Aorta (tissue), 5 donors: ENCODE data around the gene CAMKMT. TPM values are rescaled to one million over a fixed set of nuclear protein-coding genes. Genes with fewer than 3 reads are reported as not detected.

Source experiments
- ATAC-seq: fragments of 200-7000 bp; cut with Tn5 transposase; one replicate; pipeline ENCODE4 v1.9.1; 2022; ENCODE audit warnings: moderate library complexity; ENCODE audit not compliant: low FRiP score
- DNase-seq, 2 donors: peaks; one replicate each; pipeline ENCODE4 v3.0.0-alpha.2; 2020
- H3K27ac ChIP-seq, 2 donors: one replicate each; pipeline ENCODE4 v1.5.1; 2013; ENCODE audit warnings: low read length in 2 of 2, mild to moderate bottlenecking in 2 of 2, moderate library complexity in 2 of 2, control low read depth in 1 of 2, inconsistent platforms in 1 of 2, low read depth in 1 of 2
- H3K27me3 ChIP-seq, 2 donors: one replicate each; pipeline ENCODE4 v1.6.1; 2013; ENCODE audit warnings: control low read depth in 1 of 2, low read length in 1 of 2, mild to moderate bottlenecking in 1 of 2, moderate library complexity in 1 of 2; ENCODE audit not compliant: insufficient read depth in 2 of 2, control insufficient read depth in 1 of 2
- H3K36me3 ChIP-seq, 2 donors: one replicate each; pipeline ENCODE4 v1.6.1; 2013; ENCODE audit warnings: control low read depth in 1 of 2, low read length in 1 of 2, mild to moderate bottlenecking in 1 of 2; ENCODE audit not compliant: insufficient read depth in 2 of 2, control insufficient read depth in 1 of 2
- H3K4me1 ChIP-seq, 2 donors: one replicate each; pipeline ENCODE4 v1.6.1; 2013; ENCODE audit warnings: low read length in 2 of 2, control low read depth in 1 of 2, mild to moderate bottlenecking in 1 of 2, moderate library complexity in 1 of 2; ENCODE audit not compliant: insufficient read depth in 2 of 2, control insufficient read depth in 1 of 2
- H3K4me3 ChIP-seq, 2 donors: one replicate each; pipeline ENCODE4 v1.5.1; 2013; ENCODE audit warnings: low read length in 2 of 2, control low read depth in 1 of 2, mild to moderate bottlenecking in 1 of 2
- H3K9me3 ChIP-seq: one replicate; pipeline ENCODE4 v1.6.1; 2013; ENCODE audit warnings: mild to moderate bottlenecking, low read length; ENCODE audit not compliant: control insufficient read depth
- WGBS, 2 donors: extraction: QIAGEN DNeasy Blood & Tissue Kit; methylation state at CpG; one replicate each; pipeline ENCODE4 v1.1.7; 2013; 5-methylcytosine and 5-hydroxymethylcytosine counted together
- intact Hi-C, 2 donors: fragments of 100-400 bp; cut with DNase I; formaldehyde crosslinking; loops; one replicate each; pipeline versions ENCODE4 v1.14.2 to v1.15.0; 2022
- polyA plus RNA-seq, 2 donors: library from polyadenylated mRNA; stranded (reverse); fragments of 200-250 nt; gene quantifications; one replicate each; pipeline ENCODE4 v1.2.3, GENCODE V29; 2013
- total RNA-seq, 2 donors: library from RNA; stranded (reverse); fragmentation: NEBNext Ultra II Directional; extraction: Animal tissue kit (Norgen Biotek cat#: 25700); gene quantifications; one replicate each; pipeline ENCODE4 v1.2.1, GENCODE V29; 2021
- donor health status: healthy with polysubstance abuse.
- donor health status: Bipolar disorder and iron deficiency.
- donor health status: DM: no; HTN: no; CAD: no.
- donor health status: DM: no; HTN: no; CAD: no.
- donor health status: DM: yes; HTN: yes; CAD: no.

CAMKMT gene
- total and polyA plus RNA-seq, 4 donors = 3.1 to 15.2 (median 11.9) TPM

DNA sequence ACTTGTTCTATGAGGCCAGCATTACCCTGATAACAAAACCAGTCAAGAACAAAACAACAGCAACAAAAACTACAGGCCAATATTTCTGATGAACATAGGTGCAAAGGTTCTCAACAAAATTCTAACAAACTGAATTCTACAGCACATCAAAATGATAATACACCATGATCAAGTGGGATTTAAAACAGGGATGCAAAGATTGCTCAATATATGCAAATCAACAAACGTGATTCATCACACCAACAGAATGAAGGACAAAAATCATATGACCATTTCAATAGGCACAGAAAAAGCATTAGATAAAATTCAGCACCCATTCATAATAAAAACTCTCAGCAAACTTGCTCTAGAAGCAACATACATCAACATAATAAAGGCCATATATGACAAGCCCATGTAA is 173.6 kb downstream of the CAMKMT start:
- intact Hi-C loops = no loop called here
- Histone ChIP-seq H3K27me3 (no peaks in the 10 kb centered on the region), H3K4me1 (no peaks in the 10 kb centered on the region), H3K27ac (no peak overlapping the region), H3K9me3 (no peaks in the 10 kb centered on the region), H3K4me3 (no peak overlapping the region), H3K36me3 (no peaks in the 10 kb centered on the region)
- DNase-seq = no peak
- WGBS, 2 donors = 81 to 89% methylated on average over 1 of the region's 1 CpG
- ATAC-seq = no peak

DNA sequence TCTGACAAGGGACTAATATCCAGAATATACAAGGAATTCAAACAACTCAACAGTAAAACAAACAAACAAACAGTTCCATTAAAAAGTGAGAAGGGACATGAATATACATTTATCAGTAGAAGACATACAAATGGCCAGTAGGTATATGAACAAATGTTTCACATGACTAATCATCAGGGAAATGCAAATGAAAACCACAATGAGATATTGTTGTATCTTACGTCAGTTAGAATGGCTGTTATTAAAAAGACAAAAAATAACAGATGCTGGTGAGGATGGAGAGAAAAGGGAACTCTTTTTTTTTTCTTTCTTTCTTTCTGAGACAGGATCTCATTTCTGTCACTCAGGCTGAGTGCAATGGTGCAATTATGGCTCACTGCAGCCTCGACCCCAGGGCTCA is 175.5 kb downstream of the CAMKMT start:
- 96 to 100% methylated on average over 2 of the region's 2 CpGs for WGBS, 2 donors
- H3K9me3 ChIP-seq = no peaks in the 10 kb centered on the region
- intact Hi-C loops = no loop called here
- H3K36me3 ChIP-seq = no peaks in the 10 kb centered on the region
- no peak overlapping the region for H3K4me3 ChIP-seq
- no peak overlapping the region for H3K27ac ChIP-seq
- ATAC-seq (no peak), DNase-seq (no peak)
- H3K4me1 ChIP-seq = no peaks in the 10 kb centered on the region
- H3K27me3 ChIP-seq = no peaks in the 10 kb centered on the region

DNA sequence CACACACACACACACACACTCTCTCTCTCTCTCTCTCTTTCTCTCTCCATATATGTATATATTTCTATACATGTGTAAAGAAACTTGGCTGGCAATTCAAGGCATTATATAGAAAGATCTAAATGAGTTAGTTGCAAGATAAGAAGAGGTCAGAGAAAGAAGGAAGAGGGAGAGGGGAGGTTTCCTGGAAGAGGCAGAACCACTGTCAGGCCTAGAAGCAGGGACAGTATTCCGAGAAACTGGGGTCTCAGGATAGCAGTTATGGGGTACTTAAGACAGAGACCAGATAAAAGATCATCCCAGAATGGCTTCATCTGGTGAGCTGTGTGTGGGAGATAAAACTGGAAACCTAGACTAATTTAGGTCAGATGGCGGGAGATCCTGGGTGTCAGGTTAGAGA is 180.8 kb downstream of the CAMKMT start:
- intact Hi-C loops = no loop called here
- DNase-seq (no peak), ATAC-seq (no peak)
- Histone ChIP-seq H3K27ac (no peak overlapping the region), H3K36me3 (no peaks in the 10 kb centered on the region), H3K4me1 (no peaks in the 10 kb centered on the region), H3K27me3 (no peaks in the 10 kb centered on the region), H3K9me3 (no peaks in the 10 kb centered on the region), H3K4me3 (no peak overlapping the region)
- WGBS, 2 donors = 78 to 98% methylated on average over 2 of the region's 2 CpGs

DNA sequence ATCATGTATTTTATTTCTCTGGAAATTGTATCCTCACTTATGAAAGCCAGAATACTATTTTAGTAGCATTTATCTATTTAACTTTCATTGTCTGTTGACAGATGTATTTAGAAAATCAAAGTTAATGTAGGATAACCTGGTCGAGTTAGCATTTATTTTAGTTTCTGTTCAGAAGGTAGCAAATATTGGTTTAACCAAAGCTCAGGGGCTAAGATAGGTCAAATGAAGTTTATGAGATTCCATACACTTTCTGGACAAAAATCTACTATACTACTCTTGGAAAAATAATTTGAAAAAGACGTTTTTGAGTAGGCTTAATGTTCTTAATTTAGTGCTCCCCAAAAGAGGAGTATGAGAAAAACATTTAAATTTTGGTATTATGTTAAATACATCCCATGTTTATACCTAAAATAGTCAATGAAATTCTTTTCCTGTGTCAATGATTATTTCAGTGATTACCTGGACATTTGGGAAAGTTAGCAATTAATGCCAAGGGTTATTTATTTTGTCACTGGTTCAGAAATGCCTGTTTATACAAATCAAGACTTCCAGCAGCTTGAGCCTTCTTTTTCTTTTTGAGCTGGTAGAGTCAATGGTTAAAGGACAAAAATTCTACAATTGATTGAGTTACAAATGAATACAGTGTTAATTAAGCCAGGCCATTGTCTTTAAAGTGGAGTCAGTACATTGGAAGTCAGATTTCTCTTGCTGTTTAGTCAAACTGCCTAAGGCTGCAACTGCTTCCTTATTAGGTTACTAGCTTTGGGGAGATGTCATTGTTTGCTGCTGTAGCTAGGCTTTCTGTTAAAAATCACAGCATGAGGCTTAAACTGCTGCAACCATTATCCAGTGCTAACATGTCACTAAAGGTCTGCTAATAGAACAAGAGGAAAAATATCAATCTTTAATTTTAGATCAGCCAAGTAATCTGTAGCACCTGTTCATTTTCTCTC is 182.3 kb downstream of the CAMKMT start:
- H3K27ac ChIP-seq = no peak overlapping the region
- DNase-seq (no peak), ATAC-seq (no peak)
- no peak overlapping the region for H3K4me3 ChIP-seq
- H3K27me3 ChIP-seq = no peaks in the 10 kb centered on the region
- H3K36me3 ChIP-seq = no peaks in the 10 kb centered on the region
- peaks cover 4 to 6% of the 10 kb centered on the region in 2 donors for H3K4me1 ChIP-seq
- H3K9me3 ChIP-seq = no peaks in the 10 kb centered on the region
- WGBS, 2 donors = 68 to 72% methylated on average over 2 of the region's 2 CpGs
- intact Hi-C loops = no loop called here

DNA sequence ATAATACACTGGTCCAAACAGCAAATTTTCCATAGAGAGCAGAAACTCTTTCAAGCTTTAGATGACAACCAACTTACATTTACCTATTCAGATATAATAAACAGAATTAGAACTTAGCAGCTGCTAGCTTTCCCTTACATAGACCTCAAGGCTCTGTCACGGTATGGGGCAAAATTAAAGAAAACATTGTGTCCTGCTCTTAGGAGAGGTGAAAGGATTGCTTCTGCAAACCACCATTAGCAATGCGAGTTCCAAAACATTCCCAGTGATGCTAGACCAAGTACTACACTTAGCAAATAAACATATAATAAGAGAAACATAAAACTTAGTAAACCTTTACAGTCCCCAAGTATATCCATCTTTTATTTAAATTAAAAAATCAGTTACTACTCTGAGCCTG is 183.3 kb downstream of the CAMKMT start:
- WGBS, 2 donors = 74 to 86% methylated on average over 2 of the region's 2 CpGs
- no peaks in the 10 kb centered on the region for H3K27me3 ChIP-seq
- intact Hi-C loops = no loop called here
- DNase-seq (no peak), ATAC-seq (no peak)
- peaks cover 5 to 11% of the 10 kb centered on the region in 2 donors for H3K4me1 ChIP-seq
- H3K27ac ChIP-seq = no peak overlapping the region
- no peaks in the 10 kb centered on the region for H3K36me3 ChIP-seq
- no peaks in the 10 kb centered on the region for H3K9me3 ChIP-seq
- H3K4me3 ChIP-seq = no peak overlapping the region

DNA sequence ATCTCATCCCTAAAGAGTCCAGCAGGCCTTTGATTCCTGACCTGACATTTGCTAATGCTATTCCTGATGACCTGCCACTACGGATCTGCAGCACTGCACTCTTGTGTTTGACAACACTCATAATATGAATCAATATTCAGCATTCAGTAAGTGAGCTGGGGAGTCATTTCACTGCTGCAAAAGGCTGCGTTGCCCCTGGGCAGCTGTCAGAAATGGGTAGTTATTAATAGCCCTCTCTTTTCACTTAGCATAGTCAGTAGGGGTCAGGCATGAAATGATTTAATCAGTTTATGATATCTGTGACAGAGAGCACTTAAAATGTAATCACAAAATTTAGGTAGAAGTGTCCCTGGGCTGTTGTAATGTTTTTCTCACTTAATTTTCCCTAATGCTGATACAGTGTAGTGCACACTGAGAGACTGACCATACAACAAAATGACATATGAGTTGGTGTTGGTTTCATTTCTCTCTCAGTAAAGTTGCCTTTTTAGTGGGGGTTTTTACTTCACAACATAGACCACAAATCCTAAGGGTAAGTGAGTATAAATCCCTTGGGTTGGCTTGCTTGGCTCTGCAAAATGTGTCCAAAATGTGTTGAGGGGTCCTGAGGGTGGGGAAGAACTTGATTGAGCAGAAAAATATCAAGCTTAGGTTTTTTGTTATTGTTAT is 184.8 kb downstream of the CAMKMT start:
- Histone ChIP-seq H3K27ac (no peak overlapping the region), H3K9me3 (no peaks in the 10 kb centered on the region), H3K36me3 (no peaks in the 10 kb centered on the region), H3K4me3 (no peak overlapping the region), H3K27me3 (no peaks in the 10 kb centered on the region), H3K4me1 (peaks cover 5 to 12% of the 10 kb centered on the region in 2 donors)
- intact Hi-C loops = no loop called here
- ATAC-seq (no peak), DNase-seq (no peak)
- 82 to 85% methylated on average over 2 of the region's 2 CpGs for WGBS, 2 donors

DNA sequence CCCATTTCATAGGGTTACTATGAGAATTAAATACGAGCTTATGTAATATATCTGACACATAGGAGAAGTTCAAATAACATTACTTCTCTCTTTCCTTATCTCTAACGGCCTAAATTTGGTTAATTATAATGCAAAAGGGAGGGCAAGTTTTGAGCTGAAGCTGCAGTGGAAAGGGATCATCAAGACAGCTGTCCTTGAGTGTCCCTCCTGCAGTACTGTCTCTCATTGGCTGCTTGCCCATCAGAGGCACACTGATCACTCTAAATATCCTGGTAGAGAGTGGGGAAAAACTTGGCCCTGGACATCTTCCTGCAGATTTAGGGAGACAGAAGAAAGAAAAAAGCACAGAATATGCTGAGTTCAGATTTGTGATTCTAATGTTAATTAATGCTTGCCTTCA is 186.0 kb downstream of the CAMKMT start:
- Histone ChIP-seq H3K4me3 (no peak overlapping the region), H3K36me3 (no peaks in the 10 kb centered on the region), H3K4me1 (peaks cover 5 to 12% of the 10 kb centered on the region in 2 donors), H3K27ac (no peak overlapping the region), H3K27me3 (no peaks in the 10 kb centered on the region), H3K9me3 (no peaks in the 10 kb centered on the region)
- ATAC-seq (no peak), DNase-seq (no peak)
- 77 to 90% methylated on average over 2 of the region's 2 CpGs for WGBS, 2 donors
- intact Hi-C loops = no loop called here

DNA sequence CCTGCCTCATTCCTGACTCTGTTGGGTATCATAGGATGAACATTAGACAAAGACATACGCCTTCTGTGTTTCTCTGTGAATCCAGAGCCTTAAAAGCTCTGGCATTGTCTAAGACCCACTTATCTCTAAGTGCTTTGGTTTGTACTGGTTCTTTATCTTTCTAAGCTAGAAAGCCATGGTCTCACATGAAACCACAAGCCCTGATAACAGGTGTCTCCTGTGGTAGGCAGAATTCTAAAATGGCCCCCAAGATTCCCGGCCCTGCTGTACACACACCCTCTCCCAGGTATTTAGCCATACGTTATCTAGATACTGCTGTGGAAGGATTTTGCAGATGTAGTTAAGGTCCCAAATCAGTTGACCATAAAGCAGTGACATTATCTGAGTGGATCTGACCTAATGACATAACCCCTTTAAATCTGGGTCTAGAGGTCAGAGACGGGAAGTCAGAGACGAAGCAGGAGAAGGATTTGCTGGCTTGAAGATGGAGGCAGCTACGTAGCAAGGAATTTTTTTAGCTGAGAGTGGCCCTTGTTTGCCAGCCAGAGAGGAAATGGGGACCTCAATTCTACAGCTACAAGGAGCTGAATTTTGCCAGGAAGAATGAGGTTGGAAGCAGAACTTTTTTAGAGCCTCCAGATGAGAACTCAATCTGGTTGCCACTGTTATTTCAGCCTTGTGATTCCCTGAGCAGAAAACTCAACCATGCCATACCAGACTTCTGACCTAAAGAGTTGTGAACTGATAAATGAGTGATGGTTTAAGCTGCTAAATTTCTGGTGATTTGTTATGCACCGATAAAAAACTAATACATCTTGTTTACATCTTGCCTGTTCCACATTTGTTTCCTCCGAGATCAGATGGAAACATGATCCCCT is 186.7 kb downstream of the CAMKMT start:
- Histone ChIP-seq H3K36me3 (no peaks in the 10 kb centered on the region), H3K4me1 (peaks cover 8 to 14% of the 10 kb centered on the region in 2 donors), H3K9me3 (no peaks in the 10 kb centered on the region), H3K4me3 (no peak overlapping the region), H3K27me3 (no peaks in the 10 kb centered on the region), H3K27ac (no peak overlapping the region)
- 69 to 81% methylated on average over 8 of the region's 8 CpGs for WGBS, 2 donors
- ATAC-seq (no peak), DNase-seq (no peak)
- intact Hi-C loops = no loop called here
